OCI-LY1 (cell line): Measurements from ENCODE around the gene LYVE1.

Source experiments
- H2AFZ ChIP-seq: fragments of 200-600 bp; sonication (generic), shearing (Covaris generic); 2 replicates; pipeline ENCODE4 v1.6.0; 2014; ENCODE audit warnings: antibody characterized with exemption, mild to moderate bottlenecking, low read length
- H3F3A ChIP-seq: fragments of 200-600 bp; sonication (generic), shearing (Covaris generic); 2 replicates; pipeline ENCODE4 v1.6.0; 2014; ENCODE audit warnings: mild to moderate bottlenecking, antibody characterized with exemption, low read length, moderate library complexity; ENCODE audit not compliant: insufficient read depth
- H3K27ac ChIP-seq: fragments of 200-600 bp; sonication (generic); 2 replicates; pipeline ENCODE4 v1.5.1; 2014; ENCODE audit warnings: low read length, mixed run types, mild to moderate bottlenecking, low read depth; ENCODE audit not compliant: poor library complexity, severe bottlenecking
- H3K27me3 ChIP-seq: fragments of 200-600 bp; sonication (generic); 2 replicates; pipeline ENCODE4 v1.6.0; 2014; ENCODE audit warnings: antibody characterized with exemption, mild to moderate bottlenecking, low read length, moderate library complexity; ENCODE audit not compliant: insufficient read depth
- H3K36me3 ChIP-seq: fragments of 200-600 bp; sonication (generic); 2 replicates; pipeline ENCODE4 v1.6.1; 2014; ENCODE audit warnings: mild to moderate bottlenecking, antibody characterized with exemption, low read length, moderate library complexity, mixed read lengths; ENCODE audit not compliant: insufficient read depth
- H3K4me1 ChIP-seq: fragments of 200-600 bp; sonication (generic); 2 replicates; pipeline ENCODE4 v1.5.1; 2014; ENCODE audit warnings: mild to moderate bottlenecking, low read length, moderate library complexity; ENCODE audit not compliant: insufficient read depth, severe bottlenecking
- H3K4me2 ChIP-seq: fragments of 200-600 bp; sonication (generic), shearing (Covaris generic); 2 replicates; pipeline ENCODE4 v1.6.1; 2014; ENCODE audit warnings: low read length
- H3K4me3 ChIP-seq: fragments of 200-600 bp; sonication (generic); 2 replicates; pipeline ENCODE4 v1.5.1; 2014; ENCODE audit warnings: low read length, low read depth, mild to moderate bottlenecking, mixed read lengths; ENCODE audit not compliant: poor library complexity, severe bottlenecking
- H3K79me2 ChIP-seq: fragments of 200-600 bp; shearing (Covaris generic); 2 replicates; pipeline ENCODE4 v1.6.1; 2016; ENCODE audit warnings: mixed run types, low read length, mixed read lengths; ENCODE audit not compliant: insufficient read depth
- H3K9ac ChIP-seq: fragments of 200-600 bp; sonication (generic), shearing (Covaris generic); 2 replicates; pipeline ENCODE4 v1.6.1; 2014; ENCODE audit warnings: mild to moderate bottlenecking, low read length, mixed read lengths
- H3K9me2 ChIP-seq: fragments of 200-600 bp; sonication (generic), shearing (Covaris generic); 2 replicates; pipeline ENCODE4 v1.6.1; 2014; ENCODE audit warnings: low read depth, mild to moderate bottlenecking, low read length, mixed read lengths
- H3K9me3 ChIP-seq: fragments of 200-600 bp; shearing (Covaris generic); 2 replicates; pipeline ENCODE4 v1.6.1; 2014; ENCODE audit warnings: low read length, mixed read lengths
- H4K20me1 ChIP-seq: fragments of 200-600 bp; sonication (generic), shearing (Covaris generic); 2 replicates; pipeline ENCODE4 v1.6.0; 2016; ENCODE audit warnings: mild to moderate bottlenecking, low read length; ENCODE audit not compliant: insufficient read depth
- CTCF ChIP-seq: fragments of 200-600 bp; sonication (generic), shearing (Covaris generic); IDR thresholded peaks from 2 replicates; pipeline ENCODE4 v1.5.1; 2017; ENCODE audit warnings: mild to moderate bottlenecking, antibody characterized with exemption, low read length, moderate library complexity, mixed read lengths
- EZH2 ChIP-seq: fragments of 200-600 bp; sonication (generic), shearing (Covaris generic); IDR thresholded peaks from 2 replicates; pipeline ENCODE4 v1.8.0; 2017; ENCODE audit warnings: borderline replicate concordance, mixed run types, mild to moderate bottlenecking, antibody characterized with exemption, low read length, moderate library complexity, mixed read lengths

LYVE1 gene

GRCh38 chr11:10540546-10540914 is 27.9 kb downstream of the LYVE1 start:
- Histone ChIP-seq H3K4me3 (peak overlapping the region; percentile 74), H3K4me1 (peaks cover 15% of the 10 kb centered on the region), H4K20me1 (no peaks in the 10 kb centered on the region), H3K36me3 (no peaks in the 10 kb centered on the region), H3K27me3 (no peaks in the 10 kb centered on the region), H3K9ac (peak overlapping the region; percentile 71), H3K4me2 (peak overlapping the region; percentile 85), H2AFZ (no peak overlapping the region), H3K9me2 (no peaks in the 10 kb centered on the region), H3K79me2 (no peaks in the 10 kb centered on the region), H3K27ac (no peak overlapping the region), H3F3A (no peaks in the 10 kb centered on the region), H3K9me3 (peaks cover 19% of the 10 kb centered on the region)
- no peak for TF ChIP-seq CTCF
- TF ChIP-seq EZH2, result no peak

GRCh38 chr11:10539339-10539738 is 29.1 kb downstream of the LYVE1 start:
- no peak for TF ChIP-seq CTCF
- TF ChIP-seq EZH2, result no peak
- Histone ChIP-seq H3K36me3 (no peaks in the 10 kb centered on the region), H3F3A (no peaks in the 10 kb centered on the region), H3K9me2 (no peaks in the 10 kb centered on the region), H3K27ac (no peak overlapping the region), H3K79me2 (no peaks in the 10 kb centered on the region), H2AFZ (no peak overlapping the region), H3K4me3 (no peak overlapping the region), H3K27me3 (no peaks in the 10 kb centered on the region), H3K9ac (no peak overlapping the region), H3K4me1 (peaks cover 15% of the 10 kb centered on the region), H3K4me2 (no peak overlapping the region), H3K9me3 (peaks cover 13% of the 10 kb centered on the region; the same call in 1 of the 2 replicates), H4K20me1 (no peaks in the 10 kb centered on the region)

- Histone ChIP-seq H3K9me2 (no peaks in the 10 kb centered on the region), H3K9ac (no peak overlapping the region), H3K4me3 (no peak overlapping the region), H3K4me2 (no peak overlapping the region), H3K36me3 (no peaks in the 10 kb centered on the region), H3K79me2 (no peaks in the 10 kb centered on the region), H2AFZ (no peak overlapping the region), H3F3A (no peaks in the 10 kb centered on the region), H3K27me3 (no peaks in the 10 kb centered on the region), H3K4me1 (peaks cover 15% of the 10 kb centered on the region), H3K9me3 (peaks cover 9% of the 10 kb centered on the region; the same call in 1 of the 2 replicates), H3K27ac (no peak overlapping the region), H4K20me1 (no peaks in the 10 kb centered on the region)
- TF ChIP-seq EZH2 (no peak), CTCF (no peak)
Observed at GRCh38 chr11:10538924-10539323, 29.5 kb downstream of the LYVE1 start.
